Anterior cingulate cortex (tissue), 58 donors: ENCODE results near the gene SNX18.

Source experiments
- DNase-seq, 58 donors: peaks; one replicate each; lab custom pipeline; 2025; lab: John Stamatoyannopoulos, UW

Gene SNX18

DNA sequence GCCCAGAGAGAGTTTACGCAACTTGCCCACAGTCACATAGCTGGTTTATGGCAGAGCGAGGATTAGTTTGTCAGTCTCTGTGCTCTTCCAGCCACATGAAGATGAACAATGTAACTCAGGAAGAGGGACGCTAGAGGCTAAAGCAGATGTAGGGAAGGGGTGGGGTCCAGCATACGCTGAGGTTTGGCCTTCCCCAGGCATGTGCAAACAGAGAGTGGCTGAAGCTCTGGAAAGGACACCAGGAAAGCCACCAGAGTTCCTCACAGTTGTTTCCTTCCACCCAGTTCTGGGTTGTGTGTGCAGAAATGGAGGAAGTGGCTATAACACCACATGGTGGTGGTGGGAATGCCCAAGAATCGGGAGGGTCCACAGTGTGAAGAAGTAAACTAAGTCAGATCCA is 60.0 kb downstream of the SNX18 start:
- no peak for DNase-seq

- no peak for DNase-seq
Observed at GRCh38 chr5:54577937-54578653, 60.5 kb downstream of the SNX18 start.

- no peak for DNase-seq
Observed at GRCh38 chr5:54579591-54580295, 62.2 kb downstream of the SNX18 start.

DNA sequence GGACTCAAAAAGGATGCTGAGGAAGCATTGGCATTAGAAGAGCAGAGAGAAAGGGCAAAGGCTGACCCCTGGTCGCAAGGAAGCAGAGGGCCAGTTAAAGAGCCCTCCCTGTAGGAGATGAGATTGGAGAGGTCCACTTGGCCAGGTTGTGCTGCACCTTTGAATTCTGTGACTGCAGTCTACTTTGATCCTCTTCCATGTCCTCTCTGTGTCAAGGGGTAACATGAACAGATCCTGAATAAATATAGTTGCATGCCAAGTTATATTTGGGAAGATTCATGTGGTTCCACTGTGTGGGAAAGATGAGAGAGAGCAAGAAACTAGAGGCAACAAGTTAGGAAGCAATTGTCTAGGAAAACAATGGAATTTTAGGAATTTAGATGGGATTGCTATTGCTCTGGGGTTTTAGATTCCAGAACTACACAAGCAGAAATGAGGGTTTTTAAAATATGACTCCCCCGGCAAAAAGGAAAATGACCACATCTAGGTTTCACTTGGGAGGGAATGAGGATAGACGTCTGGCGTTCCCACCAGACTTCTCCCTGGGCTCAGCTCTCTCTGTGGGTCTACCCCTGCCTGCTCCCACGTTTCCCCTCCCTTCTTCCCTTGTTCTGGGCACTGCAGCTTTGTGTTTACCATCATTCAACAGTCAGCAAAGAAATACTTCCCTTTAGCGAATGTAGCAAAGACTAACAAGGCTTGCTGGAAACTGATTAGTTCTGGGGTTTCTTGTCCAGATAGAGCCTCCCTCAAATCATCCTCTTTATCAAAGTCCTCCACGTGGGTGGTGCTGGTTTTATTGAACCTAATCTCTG is 63.6 kb downstream of the SNX18 start:
- no peak for DNase-seq

GRCh38 chr5:54581831-54582548 is 64.4 kb downstream of the SNX18 start:
- no peak for DNase-seq

- DNase-seq = no peak
Observed at GRCh38 chr5:54586336-54586735, 68.8 kb downstream of the SNX18 start.

GRCh38 chr5:54589786-54590185 is 72.2 kb downstream of the SNX18 start:
- no peak for DNase-seq

DNA sequence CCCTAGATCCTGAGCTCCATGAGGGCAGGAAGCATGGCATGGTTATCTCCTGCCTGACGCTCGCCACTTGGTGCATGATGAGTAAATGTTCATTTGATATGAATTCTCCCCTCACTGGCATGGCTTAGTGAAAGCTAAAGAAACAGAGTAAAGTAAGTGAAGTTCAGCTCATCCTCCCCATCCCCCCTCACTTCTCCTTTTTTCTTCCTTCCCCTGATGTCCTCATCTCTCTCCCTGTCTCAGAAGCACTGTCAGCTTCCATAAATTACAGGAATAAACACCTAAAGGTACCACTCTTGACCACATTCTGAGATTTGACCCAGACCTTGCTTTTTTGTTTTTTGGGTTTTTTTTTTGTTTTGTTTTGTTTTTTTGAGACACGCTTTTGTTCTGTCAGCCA is 73.3 kb downstream of the SNX18 start:
- no peak for DNase-seq

- DNase-seq = no peak
Observed at GRCh38 chr5:54593779-54594178, 76.2 kb downstream of the SNX18 start.

GRCh38 chr5:54594181-54594580 is 76.6 kb downstream of the SNX18 start:
- no peak for DNase-seq

GRCh38 chr5:54595721-54596120 is 78.2 kb downstream of the SNX18 start:
- no peak for DNase-seq
